ENCODE measurements around the gene TIMM8A. TPM values are rescaled to one million over a fixed set of nuclear protein-coding genes. Genes with fewer than 3 reads are reported as not detected.

The TIMM8A gene
- total and polyA plus RNA-seq, 2 of the 13 experiments (the other 11 are each of a cell fraction or from before 2014, with no cell fraction given): 6.1 to 25.5 TPM

DNA sequence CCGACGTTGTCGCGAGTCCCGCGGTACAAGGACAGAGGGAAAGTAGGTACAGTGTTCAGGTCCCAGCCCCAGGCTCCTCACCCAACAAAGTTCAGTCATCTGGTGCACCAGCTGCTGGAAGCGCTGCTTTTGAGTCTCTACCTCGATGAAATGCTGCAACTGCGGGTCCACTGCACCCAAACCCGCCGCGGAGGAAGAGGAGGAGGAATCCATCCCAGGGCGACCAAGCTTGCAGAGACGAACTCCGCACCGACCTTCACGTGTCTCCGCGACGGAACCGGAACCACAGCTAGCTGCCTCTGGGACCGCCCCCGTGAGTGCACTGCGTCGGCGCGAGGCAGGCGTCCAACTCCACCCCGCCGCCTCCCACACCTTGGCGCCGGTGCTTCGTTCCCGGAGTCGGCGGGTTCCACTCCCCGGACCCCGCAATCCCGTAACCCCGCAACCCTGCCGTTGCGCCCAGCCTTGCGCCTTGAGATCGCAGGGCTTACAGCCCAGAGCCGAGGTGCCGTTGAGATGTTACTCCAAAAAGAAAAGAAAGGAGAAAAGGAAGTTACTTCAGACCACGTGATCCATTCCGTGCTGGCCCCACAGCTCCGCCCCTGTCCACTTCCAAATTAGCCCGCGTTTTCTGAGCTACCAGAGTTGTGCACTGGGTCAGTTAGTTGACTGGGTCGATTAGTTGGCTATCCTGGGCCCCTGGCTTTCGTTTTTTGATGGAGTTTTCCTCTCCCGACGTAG lies at the start of gene TIMM8A (continued):
- TF ChIP-seq, protein P1, sequence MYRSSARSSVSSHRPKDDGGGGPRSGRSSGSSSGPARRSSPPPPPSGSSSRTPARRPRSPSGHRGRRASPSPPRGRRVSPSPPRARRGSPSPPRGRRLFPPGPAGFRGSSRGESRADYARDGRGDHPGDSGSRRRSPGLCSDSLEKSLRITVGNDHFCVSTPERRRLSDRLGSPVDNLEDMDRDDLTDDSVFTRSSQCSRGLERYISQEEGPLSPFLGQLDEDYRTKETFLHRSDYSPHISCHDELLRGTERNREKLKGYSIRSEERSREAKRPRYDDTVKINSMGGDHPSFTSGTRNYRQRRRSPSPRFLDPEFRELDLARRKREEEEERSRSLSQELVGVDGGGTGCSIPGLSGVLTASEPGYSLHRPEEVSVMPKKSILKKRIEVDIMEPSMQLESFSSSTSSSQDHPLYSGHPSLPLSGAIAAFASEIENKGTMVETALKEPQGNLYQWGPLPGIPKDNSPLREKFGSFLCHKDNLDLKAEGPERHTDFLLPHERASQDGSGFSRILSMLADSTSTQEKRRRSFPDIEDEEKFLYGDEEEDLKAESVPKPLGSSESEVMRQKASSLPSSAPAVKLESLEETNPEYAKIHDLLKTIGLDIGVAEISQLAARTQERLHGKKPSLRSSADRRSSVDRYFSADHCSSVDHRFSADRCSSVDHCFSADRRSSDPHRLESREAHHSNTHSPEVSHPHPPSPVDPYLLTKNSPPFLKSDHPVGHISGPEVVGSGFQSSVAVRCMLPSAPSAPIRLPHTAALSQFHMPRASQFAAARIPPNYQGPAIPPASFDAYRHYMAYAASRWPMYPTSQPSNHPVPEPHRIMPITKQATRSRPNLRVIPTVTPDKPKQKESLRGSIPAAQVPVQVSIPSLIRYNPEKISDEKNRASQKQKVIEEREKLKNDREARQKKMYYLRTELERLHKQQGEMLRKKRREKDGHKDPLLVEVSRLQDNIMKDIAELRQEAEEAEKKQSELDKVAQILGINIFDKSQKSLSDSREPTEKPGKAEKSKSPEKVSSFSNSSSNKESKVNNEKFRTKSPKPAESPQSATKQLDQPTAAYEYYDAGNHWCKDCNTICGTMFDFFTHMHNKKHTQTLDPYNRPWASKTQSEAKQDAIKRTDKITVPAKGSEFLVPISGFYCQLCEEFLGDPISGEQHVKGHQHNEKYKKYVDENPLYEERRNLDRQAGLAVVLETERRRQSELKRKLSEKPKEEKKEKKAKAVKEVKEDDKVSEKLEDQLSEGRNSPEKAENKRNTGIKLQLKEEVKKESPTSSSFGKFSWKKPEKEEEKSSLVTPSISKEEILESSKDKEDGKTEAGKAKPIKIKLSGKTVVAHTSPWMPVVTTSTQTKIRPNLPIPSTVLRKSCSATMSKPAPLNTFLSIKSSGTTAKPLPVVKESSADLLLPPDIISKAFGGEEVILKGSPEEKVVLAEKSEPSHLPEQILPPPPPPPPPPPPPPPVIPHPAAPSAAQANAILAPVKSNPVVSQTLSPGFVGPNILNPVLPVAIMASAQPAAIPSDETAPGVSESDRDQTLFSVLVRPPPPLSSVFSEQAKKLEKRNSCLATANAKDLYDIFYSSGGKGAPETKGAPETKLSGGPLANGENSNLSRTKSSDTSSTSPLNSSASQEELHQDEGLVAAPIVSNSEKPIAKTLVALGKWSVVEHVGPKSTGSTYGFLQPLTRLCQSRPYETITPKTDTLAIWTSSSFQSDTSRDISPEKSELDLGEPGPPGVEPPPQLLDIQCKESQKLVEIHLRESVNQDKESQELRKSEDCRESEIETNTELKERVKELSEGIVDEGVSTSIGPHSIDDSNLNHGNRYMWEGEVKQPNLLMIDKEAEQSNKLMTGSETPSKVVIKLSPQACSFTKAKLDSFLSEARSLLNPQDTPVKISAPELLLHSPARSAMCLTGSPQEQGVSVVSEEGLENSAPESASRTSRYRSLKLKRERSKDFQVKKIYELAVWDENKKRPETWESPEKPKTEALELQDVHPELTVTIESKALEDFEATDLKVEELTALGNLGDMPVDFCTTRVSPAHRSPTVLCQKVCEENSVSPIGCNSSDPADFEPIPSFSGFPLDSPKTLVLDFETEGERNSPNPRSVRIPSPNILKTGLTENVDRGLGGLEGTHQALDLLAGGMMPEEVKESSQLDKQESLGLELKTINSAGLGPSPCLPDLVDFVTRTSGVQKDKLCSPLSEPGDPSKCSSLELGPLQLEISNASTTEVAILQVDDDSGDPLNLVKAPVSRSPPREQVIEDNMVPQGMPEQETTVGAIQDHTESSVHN (CRISPR knock-in tag; IDR thresholded peaks at IDR 0.05): no peak
- no peak for TF ChIP-seq ZC3H4 (CRISPR knock-in tag; IDR thresholded peaks at IDR 0.05; ENCODE audit: borderline replicate concordance)
- no peak for TF ChIP-seq SETDB1 (CRISPR knock-in tag; IDR thresholded peaks at IDR 0.05; ENCODE audit: borderline replicate concordance)
- TF ChIP-seq, protein P2, sequence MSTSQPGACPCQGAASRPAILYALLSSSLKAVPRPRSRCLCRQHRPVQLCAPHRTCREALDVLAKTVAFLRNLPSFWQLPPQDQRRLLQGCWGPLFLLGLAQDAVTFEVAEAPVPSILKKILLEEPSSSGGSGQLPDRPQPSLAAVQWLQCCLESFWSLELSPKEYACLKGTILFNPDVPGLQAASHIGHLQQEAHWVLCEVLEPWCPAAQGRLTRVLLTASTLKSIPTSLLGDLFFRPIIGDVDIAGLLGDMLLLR (CRISPR knock-in tag; IDR thresholded peaks at IDR 0.05): peak; percentile 44; the same call in 1 of the 2 replicates
- no peak for TF ChIP-seq SMAD1 (CRISPR knock-in tag; IDR thresholded peaks at IDR 0.05; ENCODE audit: borderline replicate concordance, low read depth)
- TF ChIP-seq ZNF251 (CRISPR knock-in tag; IDR thresholded peaks at IDR 0.05): no peak
- TF ChIP-seq, protein P3, sequence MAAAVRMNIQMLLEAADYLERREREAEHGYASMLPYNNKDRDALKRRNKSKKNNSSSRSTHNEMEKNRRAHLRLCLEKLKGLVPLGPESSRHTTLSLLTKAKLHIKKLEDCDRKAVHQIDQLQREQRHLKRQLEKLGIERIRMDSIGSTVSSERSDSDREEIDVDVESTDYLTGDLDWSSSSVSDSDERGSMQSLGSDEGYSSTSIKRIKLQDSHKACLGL (CRISPR knock-in tag; IDR thresholded peaks at IDR 0.05): peak; percentile 72; the same call in 1 of the 2 replicates
- TF ChIP-seq, protein P4, sequence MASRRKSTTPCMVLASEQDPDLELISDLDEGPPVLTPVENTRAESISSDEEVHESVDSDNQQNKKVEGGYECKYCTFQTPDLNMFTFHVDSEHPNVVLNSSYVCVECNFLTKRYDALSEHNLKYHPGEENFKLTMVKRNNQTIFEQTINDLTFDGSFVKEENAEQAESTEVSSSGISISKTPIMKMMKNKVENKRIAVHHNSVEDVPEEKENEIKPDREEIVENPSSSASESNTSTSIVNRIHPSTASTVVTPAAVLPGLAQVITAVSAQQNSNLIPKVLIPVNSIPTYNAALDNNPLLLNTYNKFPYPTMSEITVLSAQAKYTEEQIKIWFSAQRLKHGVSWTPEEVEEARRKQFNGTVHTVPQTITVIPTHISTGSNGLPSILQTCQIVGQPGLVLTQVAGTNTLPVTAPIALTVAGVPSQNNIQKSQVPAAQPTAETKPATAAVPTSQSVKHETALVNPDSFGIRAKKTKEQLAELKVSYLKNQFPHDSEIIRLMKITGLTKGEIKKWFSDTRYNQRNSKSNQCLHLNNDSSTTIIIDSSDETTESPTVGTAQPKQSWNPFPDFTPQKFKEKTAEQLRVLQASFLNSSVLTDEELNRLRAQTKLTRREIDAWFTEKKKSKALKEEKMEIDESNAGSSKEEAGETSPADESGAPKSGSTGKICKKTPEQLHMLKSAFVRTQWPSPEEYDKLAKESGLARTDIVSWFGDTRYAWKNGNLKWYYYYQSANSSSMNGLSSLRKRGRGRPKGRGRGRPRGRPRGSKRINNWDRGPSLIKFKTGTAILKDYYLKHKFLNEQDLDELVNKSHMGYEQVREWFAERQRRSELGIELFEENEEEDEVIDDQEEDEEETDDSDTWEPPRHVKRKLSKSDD (CRISPR knock-in tag; IDR thresholded peaks at IDR 0.05; ENCODE audit: low read depth): peak; percentile 57; the same call in 1 of the 2 replicates
- TF ChIP-seq, protein P5, sequence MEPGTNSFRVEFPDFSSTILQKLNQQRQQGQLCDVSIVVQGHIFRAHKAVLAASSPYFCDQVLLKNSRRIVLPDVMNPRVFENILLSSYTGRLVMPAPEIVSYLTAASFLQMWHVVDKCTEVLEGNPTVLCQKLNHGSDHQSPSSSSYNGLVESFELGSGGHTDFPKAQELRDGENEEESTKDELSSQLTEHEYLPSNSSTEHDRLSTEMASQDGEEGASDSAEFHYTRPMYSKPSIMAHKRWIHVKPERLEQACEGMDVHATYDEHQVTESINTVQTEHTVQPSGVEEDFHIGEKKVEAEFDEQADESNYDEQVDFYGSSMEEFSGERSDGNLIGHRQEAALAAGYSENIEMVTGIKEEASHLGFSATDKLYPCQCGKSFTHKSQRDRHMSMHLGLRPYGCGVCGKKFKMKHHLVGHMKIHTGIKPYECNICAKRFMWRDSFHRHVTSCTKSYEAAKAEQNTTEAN (CRISPR knock-in tag; conservative IDR thresholded peaks at IDR 0.05): no peak
- no peak for TF ChIP-seq ZNF337 (CRISPR knock-in tag; IDR thresholded peaks at IDR 0.05; ENCODE audit: borderline replicate concordance, low read depth)
- TF ChIP-seq ZNF331 (CRISPR knock-in tag; IDR thresholded peaks at IDR 0.05): 0 out of 2 replicates have a peak, but pooled peaks have one; percentile 23
- no peak for TF ChIP-seq GPN1 (CRISPR knock-in tag; IDR thresholded peaks at IDR 0.05; ENCODE audit: borderline replicate concordance)
- no peak for TF ChIP-seq ZFP36L1 (CRISPR knock-in tag; IDR thresholded peaks at IDR 0.05)

All from HepG2 (cell line).